HS-27A (cell line): ENCODE data around the gene FRMD1.
A peak's percentile ranks its signal among the peaks of the same experiment; 100 is the strongest.

Source experiments
- DNase-seq: peaks from one replicate; pipeline ENCODE4 v3.0.0-alpha.2; 2012; ENCODE audit warnings: low read depth, missing footprints

Gene FRMD1

DNA sequence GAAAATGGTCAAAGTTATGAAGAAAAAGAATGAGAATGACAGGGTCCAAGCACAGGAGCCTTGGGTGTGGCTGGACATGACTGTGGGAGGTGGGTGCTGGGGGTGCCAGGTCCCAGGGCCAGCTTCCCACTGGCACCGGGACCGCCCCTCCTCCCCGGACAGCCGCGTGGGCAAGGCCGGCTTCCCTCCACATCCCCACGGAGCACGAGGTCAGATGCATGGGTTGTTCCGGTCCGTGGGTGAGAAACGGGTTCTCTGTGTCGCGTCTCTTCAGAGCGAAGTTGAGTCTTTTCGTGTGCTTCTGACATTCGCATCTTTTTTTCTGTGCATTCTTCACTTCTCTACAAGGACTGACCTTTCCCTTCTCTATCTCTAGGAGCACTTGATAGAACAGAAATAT, 51.5 kb downstream of the FRMD1 start:
- DNase-seq = no peak

DNA sequence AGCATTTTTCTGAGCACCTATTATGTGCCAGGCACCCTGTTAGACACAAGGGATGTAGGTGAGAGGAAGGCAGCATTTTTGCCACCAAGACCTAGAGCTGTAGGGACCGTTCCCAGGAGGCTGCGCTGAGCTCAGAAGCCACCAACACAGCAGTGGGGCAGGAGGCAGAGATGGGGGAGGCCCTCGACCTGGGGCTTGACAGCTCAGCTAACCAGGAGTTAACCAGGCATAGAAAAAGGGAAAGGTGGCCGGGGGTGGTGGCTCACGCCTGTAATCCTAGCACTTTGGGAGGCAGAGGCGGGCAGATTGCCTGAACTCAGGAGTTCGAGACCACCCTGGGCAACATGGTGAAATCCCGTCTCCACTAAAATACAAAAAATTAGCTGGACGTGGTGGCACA, 52.1 kb downstream of the FRMD1 start:
- DNase-seq = no peak

DNA sequence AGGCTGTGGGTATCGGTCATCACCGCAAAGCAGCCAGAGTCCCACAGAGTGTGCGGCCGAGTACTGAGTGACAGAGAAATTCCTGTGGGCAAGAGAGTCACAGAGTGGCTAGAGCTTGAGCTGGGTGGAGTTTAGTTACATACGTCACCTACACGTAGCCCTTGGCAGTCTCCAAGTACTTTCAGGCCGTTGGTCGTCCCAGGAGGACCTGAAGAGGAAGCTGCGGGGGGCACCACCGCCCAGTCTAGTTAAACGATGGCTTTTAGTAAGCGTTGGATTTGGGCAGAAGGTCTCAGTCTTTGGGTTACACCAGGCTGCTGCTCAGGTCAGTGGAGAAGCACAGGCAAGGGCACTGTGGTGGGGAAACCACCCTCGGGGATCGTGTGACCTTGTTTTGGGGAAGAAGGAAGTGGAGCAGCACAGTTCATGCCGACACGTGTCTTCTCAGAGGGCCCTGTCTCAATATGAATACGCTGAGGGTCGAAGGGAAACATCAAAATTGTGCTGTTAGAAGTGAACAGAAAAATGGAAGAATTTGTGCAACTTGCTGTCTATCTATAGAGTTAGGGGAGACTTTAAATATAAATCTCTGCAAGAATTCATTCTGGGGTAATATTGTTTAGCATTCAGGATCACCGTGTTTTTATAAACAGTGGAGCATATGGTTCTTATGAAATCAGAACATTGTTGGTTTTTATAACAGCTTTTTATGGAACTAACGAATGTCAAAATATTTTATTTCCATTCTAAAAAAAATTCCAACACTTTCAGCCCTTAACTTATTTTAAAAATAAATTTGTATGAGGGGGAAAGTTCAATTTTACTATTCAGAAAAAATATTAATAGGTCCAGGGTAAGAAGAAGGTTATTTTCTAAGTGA, 52.9 kb downstream of the FRMD1 start:
- DNase-seq = no peak

DNA sequence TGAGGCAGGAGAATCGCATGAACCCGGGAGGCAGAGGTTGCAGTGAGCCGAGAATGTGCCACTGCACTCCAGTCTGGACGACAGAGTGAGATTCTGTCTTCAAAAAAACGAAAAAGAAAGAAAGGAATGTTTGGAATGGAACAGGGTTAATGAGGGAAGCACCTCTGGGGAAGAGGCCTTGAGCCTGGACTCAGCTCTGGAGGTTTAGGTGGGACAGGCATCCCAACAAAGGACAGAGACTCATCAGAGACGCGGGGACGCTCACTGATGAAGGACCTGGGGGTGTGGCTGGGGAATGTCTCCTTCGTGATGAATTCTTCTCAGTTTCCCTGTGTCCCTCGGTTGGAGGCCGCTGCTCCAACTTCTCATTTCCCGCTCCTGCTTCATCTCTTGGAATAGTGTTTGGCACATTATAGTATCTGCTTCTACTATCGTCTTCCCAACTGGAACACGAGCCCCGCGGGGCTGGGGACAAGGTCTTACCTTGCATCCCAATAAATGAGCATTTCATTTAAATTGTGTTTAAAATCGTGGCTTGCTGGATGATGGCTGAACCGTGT, 54.0 kb downstream of the FRMD1 start:
- DNase-seq = no peak

DNA sequence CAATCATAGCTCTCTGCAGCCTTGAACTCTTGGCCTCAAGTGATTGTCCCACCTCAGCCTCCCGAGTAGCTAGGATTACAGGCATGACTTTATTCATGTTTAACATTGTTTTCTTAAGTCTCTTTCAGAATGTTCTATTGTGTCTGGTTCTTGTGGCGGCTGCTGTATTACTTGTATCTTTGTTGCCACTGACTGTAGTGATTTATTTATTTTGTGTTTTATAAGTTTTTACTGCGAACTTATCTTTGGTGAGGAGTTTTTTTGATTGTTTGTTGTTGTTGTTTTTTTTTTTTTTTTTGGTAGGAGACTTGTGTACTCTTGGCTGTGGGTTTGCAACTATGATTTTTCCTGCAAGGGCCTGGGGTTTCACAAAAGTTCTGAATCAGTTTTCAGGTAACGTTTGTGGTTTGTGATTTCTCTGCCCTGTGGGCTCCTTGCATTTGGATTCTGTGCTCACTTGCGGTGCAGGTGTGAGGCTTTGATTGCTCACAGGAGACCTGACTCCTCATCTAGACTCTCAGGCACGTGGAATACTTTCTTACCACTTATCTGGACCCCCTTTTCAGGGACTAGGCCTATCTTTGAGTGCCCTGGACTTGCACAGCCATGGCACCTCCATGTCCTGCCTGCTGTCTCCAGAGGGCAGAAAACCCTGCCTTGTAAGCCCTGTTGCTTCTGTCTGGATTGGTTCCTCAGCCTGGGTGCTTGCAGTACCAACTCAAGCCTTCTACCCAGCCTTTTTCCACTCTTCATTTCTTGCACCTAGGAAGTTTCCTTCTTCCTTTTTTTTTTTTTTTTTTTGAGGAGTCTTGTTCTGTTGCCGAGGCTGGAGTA, 56.3 kb downstream of the FRMD1 start:
- no peak for DNase-seq

DNA sequence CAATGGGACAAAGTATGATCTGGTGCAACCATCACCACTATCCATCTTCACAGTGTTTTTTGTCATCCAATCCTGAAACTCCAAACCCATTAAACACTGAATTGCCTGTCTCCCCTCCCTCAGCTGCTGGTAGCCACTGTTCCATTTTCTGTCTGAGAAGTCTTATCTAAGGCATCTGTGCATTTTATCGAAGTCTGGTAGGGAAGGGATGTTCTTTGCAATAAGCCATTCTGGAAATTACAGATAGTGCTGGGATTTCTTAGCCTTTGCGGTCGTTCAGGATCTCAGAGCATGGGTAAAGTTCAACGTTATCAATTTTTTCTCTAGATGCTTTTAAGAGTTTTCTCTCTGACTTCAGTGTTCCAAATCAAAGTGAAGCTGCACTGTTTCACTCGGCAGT, 57.4 kb downstream of the FRMD1 start:
- DNase-seq = no peak

DNA sequence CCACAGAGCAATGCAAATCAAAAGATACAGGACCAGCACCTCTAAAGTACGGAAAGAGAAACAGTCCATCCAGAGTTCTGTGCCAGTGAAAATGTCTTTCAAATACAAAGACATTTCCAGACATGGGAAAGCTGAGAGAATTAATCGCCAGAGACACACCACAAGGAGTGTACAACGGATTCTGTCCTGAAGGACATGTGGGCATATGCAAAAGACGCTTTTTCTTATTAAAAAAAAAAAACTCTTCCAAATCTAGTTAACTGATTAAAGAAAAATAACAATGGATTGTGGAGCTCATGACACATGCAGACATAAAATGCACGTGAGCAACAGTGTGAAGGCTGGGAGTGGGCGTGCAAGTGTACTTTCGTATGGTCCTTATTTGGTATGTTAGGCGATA, 58.8 kb downstream of the FRMD1 start:
- no peak for DNase-seq

DNA sequence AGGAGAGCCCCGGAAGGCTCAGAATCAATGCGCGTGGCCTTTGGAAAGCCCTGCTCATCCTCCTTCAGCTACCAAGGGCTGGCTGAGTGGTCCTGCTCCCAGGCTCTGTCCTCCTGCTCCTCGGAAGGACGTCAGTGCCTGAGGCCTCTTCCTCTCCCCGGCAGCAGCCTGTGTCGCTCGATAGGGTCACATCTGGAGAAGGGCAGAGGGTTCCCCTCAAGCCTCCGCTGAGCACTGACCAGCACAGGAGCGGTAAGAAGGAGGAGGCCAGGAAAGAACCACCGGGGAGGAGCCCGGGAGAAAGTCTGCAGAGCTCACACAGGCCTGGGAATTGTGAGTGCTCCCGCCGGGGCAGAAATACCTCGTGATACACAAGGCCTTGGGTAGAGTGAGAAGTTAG, 60.3 kb downstream of the FRMD1 start:
- DNase-seq = no peak

DNA sequence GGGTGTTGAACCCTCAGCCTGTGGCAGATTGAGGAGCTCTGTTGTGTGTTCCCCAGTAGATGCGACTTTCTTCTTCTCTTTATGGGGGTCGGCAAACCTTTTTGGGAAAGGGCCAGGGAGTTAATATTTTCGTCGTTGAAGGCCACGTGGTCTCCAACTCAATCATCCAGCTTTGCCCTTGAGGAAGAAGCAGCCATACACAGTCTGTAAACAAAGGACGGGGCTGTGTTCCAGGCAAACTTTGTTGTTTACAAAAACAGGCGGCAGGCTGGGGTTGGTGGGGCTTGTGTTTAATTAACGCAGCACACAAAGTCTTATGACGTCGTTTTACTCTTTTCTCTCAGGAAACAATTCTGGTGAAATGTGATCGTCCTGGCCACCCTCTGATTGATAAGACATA, 61.4 kb downstream of the FRMD1 start:
- no peak for DNase-seq

DNA sequence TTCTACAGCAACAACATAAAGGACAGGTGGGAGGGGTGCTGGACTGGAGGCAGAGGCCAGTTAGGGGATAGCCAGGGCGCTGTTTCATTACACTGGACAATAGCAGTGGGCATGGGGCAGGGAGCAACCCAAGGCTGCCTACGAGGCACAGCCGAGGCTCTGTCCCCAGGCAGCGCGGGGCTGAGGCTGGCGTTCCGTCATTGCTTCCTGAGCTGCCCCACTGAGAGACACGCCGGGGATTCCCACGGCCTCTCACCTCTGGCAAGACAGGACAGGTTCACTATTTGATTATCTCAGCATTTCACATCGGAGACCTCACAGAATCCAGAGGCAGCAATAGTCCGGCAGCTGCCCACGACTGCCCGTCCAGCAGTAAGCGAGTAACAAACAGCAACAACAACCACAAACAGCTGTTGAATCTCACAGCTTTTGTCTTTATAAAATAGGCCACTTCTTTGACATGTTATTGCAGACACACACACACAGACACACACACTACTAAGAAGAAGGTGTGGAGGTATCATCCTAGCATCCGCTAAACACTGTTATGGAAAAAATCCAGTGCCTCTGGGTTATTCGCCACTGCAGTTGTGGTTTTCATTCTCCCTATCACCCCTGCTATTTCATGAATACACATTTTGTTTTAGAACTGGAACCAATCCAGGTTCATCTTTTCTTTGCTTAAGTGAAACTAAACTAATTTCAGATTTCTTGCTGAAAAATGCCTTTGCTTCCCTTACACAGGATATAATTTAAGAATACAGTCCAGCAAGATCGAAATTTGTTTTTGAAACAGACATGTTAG, 62.1 kb downstream of the FRMD1 start:
- no peak for DNase-seq

DNA sequence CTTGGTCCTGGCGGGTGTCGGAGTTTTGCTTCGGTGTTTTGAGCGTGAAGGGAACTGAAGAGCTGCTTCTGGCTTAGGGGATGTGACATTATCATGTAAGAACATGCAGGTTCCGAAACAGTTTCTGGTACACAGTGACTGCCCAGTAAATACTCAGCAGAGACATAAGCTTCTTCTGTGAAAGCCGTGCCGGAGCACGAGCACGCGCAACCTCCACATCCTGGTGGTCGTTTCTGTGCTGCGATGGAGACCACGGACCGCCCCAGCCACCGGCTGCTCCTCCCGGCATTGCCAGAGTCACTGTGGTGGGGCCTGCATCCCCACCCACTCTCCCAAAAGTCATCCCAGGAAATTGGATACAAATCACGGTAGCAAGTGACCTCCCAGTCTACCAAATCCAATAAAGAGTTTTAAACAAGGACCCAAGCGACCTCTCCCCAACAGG, 62.8 kb downstream of the FRMD1 start:
- DNase-seq = no peak

DNA sequence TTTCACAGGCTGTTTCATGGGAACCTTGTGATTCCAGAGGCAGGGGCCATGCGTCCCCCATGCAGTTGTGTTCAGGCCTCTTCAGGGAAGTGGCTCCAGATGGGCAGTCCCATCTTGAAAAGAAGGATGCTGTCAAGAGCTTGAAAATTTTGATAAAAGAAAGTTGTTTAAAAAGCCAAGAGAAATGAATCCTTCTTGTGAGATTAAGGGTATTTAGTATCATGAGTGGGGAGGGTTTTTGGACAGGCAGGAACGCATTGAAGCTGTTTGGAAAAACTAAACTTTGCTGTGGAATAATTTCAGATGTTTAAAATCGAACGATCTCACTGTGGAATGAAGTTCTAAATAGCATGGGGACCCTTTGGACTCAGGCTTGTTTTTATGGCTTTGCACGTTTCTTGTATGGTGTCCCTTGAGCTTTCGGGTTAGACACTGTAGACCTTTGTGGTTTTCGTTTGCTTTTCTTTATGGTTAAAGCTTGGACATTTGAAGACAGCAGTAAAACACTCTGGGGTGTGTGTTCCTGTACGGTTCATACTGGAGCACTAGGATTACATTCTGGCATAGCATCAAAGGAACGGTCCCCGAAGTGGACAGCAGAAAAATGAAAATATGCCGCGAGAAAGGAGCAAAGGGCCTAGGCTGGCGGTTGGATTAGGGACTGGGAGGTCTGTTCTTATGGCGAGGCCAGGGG, 63.4 kb downstream of the FRMD1 start:
- no peak for DNase-seq

DNA sequence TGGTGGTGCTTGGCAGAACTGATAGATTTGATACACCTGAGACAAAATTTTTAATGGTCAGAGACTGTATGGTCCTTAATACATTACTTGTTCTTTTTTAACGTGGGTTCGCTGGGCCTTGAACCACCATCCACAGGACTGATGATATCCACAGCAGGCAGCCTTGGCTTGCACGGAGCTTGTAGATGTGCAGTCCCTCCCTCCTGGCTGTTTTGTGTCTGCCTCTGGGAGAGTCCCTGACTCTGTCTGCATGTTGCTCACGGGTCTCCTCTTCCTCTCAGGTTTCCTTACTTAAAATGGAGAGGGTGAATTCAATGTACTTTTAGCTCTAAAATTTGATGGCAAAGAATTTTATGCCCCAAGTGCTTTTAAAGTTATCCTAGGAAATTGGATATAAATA, 64.0 kb downstream of the FRMD1 start:
- no peak for DNase-seq

DNA sequence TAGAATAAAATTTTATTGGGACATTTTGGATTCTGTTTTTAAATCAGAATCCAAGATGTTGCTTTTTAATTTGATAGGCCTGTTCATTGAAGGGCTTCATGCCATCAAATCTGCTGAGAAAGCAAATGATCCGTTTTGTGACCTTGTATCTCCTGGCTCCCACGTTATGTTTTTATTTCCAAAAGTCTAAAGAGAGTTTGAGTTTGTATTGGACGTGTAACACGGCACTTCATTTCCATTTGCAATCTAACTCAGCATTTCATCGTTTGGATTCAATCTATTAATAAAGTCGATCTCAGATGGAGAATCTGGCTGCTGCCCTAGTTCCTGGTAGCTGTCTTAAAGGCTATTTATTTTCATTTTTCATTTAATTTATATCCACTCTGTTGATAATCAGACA, 64.6 kb downstream of the FRMD1 start:
- DNase-seq = no peak

DNA sequence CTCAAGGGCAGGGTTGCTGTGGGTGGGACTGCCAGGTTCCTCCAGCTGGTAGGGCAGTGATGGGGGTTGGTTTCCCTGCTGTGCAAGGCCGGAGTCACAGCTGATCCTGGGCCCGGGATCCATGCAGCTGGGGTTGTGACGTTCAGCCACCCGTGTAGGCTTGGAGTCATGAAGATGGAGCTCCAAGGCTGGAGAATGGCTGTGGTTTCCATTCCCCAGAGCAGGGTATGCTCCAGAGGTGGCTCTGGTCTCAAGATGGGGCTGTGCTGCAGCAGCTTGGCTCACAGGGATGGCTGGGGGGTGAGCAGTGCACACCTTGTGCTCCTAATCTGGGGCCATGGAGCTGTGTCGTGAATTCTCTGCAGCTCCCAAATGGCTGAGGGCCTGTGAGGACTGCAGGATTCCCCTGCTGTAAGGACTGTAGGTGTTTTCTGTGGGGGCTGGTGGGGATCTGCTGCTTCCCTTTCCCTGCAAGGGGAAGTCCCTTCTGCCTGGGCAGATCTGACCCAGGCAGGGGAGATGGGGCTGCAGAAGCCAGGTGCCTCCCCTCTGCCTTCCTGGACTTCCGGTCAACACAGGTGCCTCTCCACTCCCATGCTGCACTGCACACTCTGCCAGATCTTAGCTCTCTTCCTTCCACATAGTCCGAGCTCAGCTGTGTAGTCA, 65.6 kb downstream of the FRMD1 start:
- DNase-seq = no peak

DNA sequence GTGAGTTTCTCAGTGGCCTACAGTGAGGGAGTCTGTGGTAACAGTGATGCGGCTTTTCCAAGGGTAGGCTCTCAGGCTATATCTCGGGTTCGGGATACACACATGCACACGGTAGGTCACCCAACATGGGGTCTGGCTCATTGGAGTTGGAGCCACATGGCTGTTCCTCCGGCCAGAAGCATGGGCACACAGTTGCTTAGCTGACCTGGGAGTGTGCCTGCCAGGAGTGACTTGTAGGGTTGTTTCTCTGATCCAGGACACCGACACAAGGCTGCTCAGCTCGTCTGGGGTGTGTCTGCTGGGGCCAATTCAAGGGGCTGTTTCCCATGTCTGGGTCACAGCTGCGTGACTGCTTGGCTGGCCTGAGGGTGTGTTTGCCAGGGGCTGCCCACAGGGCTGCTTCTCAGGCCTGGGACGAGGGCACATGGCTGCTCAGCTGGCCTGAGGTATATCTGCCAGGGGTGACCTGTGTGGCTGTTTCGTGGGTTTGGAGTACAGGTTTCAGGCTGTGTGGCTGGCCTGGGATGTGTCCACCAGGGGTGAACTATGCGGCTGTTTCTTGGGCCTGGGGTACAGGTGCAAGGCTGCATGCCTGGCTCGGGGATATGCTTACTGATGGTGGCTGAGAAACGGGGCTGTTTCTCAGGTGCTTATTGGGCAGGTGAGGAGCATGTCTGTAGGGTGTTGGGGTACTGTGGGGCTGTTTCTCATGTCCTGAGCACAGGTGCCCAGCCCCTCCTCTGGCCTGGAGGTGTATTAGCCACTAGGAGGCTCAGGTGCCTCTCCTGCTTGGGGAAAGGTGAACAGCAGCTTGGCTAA, 66.4 kb downstream of the FRMD1 start:
- DNase-seq = no peak

DNA sequence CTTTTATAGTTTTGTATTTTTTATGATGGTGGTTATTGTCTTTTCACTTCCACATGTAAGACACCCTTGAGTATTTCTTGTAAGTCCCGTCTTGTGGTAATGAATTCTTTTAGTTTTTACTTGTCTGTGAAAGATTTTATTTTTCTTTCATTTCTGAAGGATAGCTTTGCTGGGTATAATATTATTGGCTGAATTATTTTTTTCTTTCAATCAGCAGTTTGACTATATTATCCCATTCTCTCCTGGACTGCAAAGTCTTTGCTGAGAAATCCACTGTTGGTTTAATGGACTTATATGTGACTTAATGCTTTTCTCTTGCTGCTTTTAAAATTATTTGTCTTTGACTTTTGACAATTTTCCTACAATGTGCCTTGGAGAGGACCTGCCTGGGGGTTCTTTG, 67.7 kb downstream of the FRMD1 start:
- DNase-seq = no peak

DNA sequence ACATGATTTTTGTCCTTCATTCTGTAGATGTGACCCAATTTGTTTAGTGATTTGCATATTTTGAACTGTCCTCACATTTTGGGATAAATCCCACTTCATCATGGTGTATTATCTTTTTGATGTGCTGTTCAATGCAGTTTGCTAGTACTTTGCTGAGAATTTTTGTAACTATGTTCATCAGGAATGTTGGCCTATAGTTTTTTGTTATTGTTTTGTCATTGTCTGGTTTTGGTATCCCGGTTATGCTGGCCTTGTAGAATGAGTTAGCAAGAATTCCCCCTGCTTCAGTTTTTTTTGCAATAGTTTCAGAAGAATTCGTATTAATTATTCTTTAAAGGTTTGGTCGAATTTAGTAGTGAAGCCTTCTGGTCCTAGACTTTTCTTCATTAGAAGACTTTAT, 69.7 kb downstream of the FRMD1 start:
- no peak for DNase-seq

DNA sequence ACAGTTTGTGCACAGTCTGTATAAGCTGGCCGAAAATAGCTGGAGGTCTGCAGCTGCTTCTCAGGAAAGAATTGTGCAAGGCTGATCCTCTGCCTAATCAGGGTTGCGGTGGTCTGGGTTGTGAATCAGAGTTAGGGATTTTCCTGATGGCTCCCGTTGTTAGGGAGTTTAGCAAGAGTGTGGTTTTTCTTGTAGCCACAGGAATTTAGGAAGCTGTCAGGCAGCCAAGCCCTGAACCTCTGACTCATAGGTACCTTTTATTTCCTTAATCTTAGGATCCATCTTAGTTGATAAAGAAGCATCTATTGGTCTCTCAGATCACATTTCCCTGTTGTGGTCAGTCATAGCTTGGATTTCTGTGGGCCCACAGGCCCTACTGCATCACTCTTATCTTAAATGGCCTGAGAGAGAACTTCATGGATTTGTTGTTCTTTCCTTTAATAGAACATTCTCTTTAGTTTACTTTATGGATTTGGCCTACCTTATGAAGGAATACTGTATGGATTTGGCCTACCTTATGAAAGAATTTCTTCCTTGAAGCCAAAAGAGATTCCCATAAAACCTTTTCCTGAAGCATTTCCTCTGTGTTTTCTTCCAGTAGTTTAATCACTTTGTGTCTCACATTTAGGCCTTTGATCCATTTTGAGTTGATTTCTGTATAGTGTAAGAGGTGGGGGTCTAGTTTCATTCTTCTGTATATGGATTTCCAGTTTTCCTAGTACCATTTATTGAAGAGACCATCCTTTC, 71.2 kb downstream of the FRMD1 start:
- peak; percentile 56 for DNase-seq
